ENCODE results near the gene THSD4.

DNA sequence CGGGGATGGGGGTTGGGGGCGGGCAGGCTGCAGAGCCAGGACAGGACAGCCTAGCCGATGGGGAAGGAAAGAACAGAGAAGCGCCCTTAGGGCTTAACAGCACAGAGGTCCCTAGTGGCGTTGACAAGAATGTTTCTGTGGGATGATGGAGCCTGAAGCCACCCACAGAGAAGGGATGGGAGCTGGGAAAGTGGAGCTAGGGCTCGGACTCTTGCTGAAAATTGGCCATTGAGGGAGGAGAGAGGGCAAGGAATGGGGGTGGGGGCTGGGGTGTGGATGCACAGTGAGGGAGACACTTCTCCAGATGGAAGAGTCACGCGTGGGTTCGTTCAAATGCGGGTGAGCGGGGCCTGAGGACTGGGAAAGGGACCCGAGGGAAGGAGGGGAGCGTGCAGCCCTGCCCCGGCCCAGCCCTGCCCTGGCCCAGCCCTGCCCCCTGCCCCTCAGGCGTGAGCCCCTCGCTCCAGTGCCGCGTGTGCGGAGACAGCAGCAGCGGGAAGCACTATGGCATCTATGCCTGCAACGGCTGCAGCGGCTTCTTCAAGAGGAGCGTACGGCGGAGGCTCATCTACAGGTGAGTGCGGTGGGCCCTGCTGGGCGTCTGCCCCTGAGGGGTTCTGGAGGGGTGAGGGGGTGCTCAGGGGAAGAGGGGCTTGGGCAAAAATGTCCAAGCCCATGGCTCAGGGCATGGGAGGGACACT lies 695.9 kb downstream of the THSD4 start:
- TF ChIP-seq, protein P1, sequence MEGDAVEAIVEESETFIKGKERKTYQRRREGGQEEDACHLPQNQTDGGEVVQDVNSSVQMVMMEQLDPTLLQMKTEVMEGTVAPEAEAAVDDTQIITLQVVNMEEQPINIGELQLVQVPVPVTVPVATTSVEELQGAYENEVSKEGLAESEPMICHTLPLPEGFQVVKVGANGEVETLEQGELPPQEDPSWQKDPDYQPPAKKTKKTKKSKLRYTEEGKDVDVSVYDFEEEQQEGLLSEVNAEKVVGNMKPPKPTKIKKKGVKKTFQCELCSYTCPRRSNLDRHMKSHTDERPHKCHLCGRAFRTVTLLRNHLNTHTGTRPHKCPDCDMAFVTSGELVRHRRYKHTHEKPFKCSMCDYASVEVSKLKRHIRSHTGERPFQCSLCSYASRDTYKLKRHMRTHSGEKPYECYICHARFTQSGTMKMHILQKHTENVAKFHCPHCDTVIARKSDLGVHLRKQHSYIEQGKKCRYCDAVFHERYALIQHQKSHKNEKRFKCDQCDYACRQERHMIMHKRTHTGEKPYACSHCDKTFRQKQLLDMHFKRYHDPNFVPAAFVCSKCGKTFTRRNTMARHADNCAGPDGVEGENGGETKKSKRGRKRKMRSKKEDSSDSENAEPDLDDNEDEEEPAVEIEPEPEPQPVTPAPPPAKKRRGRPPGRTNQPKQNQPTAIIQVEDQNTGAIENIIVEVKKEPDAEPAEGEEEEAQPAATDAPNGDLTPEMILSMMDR (IDR thresholded peaks at IDR 0.05) = no peak
- no peak for TF ChIP-seq POLR2A (IDR thresholded peaks at IDR 0.05)

Data from thyroid gland (tissue), 4 donors.